ENCODE data around the gene UBE2R2. TPM values are rescaled to one million over a fixed set of nuclear protein-coding genes. Genes with fewer than 3 reads are reported as not detected.

The UBE2R2 gene
- polyA plus RNA-seq = 19.7 and 24.6 TPM in 2 replicates

GRCh38 chr9:33816327-33817252, at the start of gene UBE2R2:
TSS of gene UBE2R2 (plus strand) at chr9:33817160. CDS start at chr9:33817758, 598 bp downstream.

GRCh38 chr9:33795281-33795680, 21.7 kb upstream of the UBE2R2 start, which contains the start of gene PRSS3:
TSS of gene PRSS3 (plus strand) at chr9:33795561. CDS start at chr9:33795574, 13 bp downstream.

Other genes with a start within 250 kb of the UBE2R2 start
- 4.4 and 26.2 TPM in 2 replicates for gene PRSS3, start 21.6 kb upstream of the UBE2R2 start, polyA plus RNA-seq
- 7.0 and 10.3 TPM in 2 replicates for gene UBAP2, start 231.7 kb downstream of the UBE2R2 start, polyA plus RNA-seq